A549 (cell line): ENCODE measurements around the gene MAP4K2. TPM values are rescaled to one million over a fixed set of nuclear protein-coding genes. Genes with fewer than 3 reads are reported as not detected.

Experiments used
- ATAC-seq, 2 experiments: fragments of 200-7000 bp in 1 of 2; fragments of >200 bp in 1 of 2; cut with Nextera tagmentation in 1 of 2; cut with Tn5 transposase in 1 of 2; 3 replicates each; pipeline versions ENCODE4 v1.8.0 to v1.9.1; 2018 to 2020; ENCODE audit warnings: mild to moderate bottlenecking in 1 of 2, moderate library complexity in 1 of 2
- CTCF ChIA-PET: fragments of 300-600 bp; sonication (Branson Sonifier 250); formaldehyde crosslinking; extraction: SDS; loops from one replicate; lab custom pipeline; 2021; ENCODE audit warnings: antibody characterized with exemption, inconsistent platforms; lab: Yijun Ruan, JAX
- POLR2A ChIA-PET: fragments of 350-600 bp; formaldehyde crosslinking; extraction: SDS; loops from one replicate; lab custom pipeline; 2021; ENCODE audit warnings: antibody characterized with exemption, inconsistent platforms; lab: Yijun Ruan, JAX
- DNase-seq, 2 experiments: peaks; one replicate each; pipeline versions ENCODE4 v3.0.0 to v3.0.0-alpha.2; 2011 to 2016; ENCODE audit warnings: low read depth in 1 of 2, low spot score in 1 of 2
- FAIRE-seq: peaks from 2 replicates; lab custom pipeline; 2011; peaks lifted over from hg19 to GRCh38; lab: Jason Lieb, UNC
- H3K27ac ChIP-seq, 2 experiments: fragments of >200 bp; sonication (Bioruptor Twin); formaldehyde crosslinking; 3 replicates each; pipeline ENCODE4 v1.5.1; 2016 to 2017
- H3K4me1 ChIP-seq: fragments of >200 bp; sonication (Bioruptor Twin); formaldehyde crosslinking; 3 replicates; pipeline ENCODE4 v1.6.1; 2016
- H3K4me2 ChIP-seq: fragments of >200 bp; sonication (Bioruptor Twin); formaldehyde crosslinking; 3 replicates; pipeline ENCODE4 v1.6.1; 2016
- H3K4me3 ChIP-seq: fragments of >200 bp; sonication (Bioruptor Twin); formaldehyde crosslinking; 3 replicates; pipeline ENCODE4 v1.5.1; 2016
- H3K9me3 ChIP-seq: fragments of >200 bp; sonication (Bioruptor Twin); formaldehyde crosslinking; 3 replicates; pipeline ENCODE4 v1.6.1; 2016
- BHLHE40 ChIP-seq: IDR thresholded peaks from 2 replicates; pipeline ENCODE4 v1.6.1; 2012; ENCODE audit warnings: low read depth, low read length, inconsistent platforms
- CBX2 ChIP-seq: fragments of 200-600 bp; sonication (generic); IDR thresholded peaks from 2 replicates; pipeline ENCODE4 v1.6.1; 2016; ENCODE audit warnings: low read depth, mild to moderate bottlenecking, borderline replicate concordance
- GATA3 ChIP-seq: IDR thresholded peaks from 2 replicates; pipeline ENCODE4 v1.6.1; 2012; ENCODE audit warnings: borderline replicate concordance
- HDAC2 ChIP-seq: fragments of 200-600 bp; sonication (generic); IDR thresholded peaks from 2 replicates; pipeline ENCODE4 v1.6.1; 2016
- HEYL ChIP-seq: fragments of 250-450 bp; sonication (Bioruptor Pico); IDR thresholded peaks from 2 replicates; pipeline ENCODE4 v1.8.0; 2021; ENCODE audit warnings: mild to moderate bottlenecking, moderate library complexity
- HOXA7 ChIP-seq: fragments of 250-450 bp; sonication (Bioruptor Pico); IDR thresholded peaks from 2 replicates; pipeline ENCODE4 v1.5.0; 2020; ENCODE audit warnings: mild to moderate bottlenecking, moderate library complexity
- JUN ChIP-seq, 2 experiments: fragments of >200 bp; sonication (Bioruptor Twin); formaldehyde crosslinking; IDR thresholded peaks; 2 replicates in 1 of 2; 3 replicates in 1 of 2; pipeline ENCODE4 v1.6.1; 2016 to 2017
- JUNB ChIP-seq: fragments of >200 bp; sonication (Bioruptor Twin); formaldehyde crosslinking; IDR thresholded peaks from 2 replicates; pipeline ENCODE4 v1.6.1; 2016
- KDM5A ChIP-seq: fragments of 200-600 bp; sonication (generic); IDR thresholded peaks from 2 replicates; pipeline ENCODE4 v1.6.1; 2016; ENCODE audit warnings: antibody characterized with exemption, mild to moderate bottlenecking
- MAFK ChIP-seq: fragments of 450-650 bp; IDR thresholded peaks from 2 replicates; pipeline ENCODE4 v1.6.1; 2014; ENCODE audit not compliant: partially characterized antibody
- NFE2L2 ChIP-seq: fragments of 150-350 bp; conservative IDR thresholded peaks from 2 replicates; pipeline ENCODE4 v1.6.1; 2014; ENCODE audit warnings: low read length
- NPAS2 ChIP-seq: fragments of 250-450 bp; sonication (Bioruptor Pico); IDR thresholded peaks from 2 replicates; pipeline ENCODE4 v1.8.0; 2022; ENCODE audit warnings: mild to moderate bottlenecking, moderate library complexity, borderline replicate concordance
- POLR2A ChIP-seq: IDR thresholded peaks from 2 replicates; pipeline ENCODE4 v1.6.1; 2012; ENCODE audit warnings: mild to moderate bottlenecking, low read length
- POLR2AphosphoS2 ChIP-seq: conservative IDR thresholded peaks from 2 replicates; pipeline ENCODE4 v1.6.1; 2012; ENCODE audit warnings: low read length, improper control_type of control experiment, inconsistent platforms
- RARB ChIP-seq: fragments of 250-450 bp; sonication (Bioruptor Pico); IDR thresholded peaks from 2 replicates; pipeline ENCODE4 v1.8.0; 2021; ENCODE audit warnings: mild to moderate bottlenecking, moderate library complexity
- RFX5 ChIP-seq: fragments of 450-650 bp; IDR thresholded peaks from 2 replicates; pipeline ENCODE4 v1.7.1; 2014; ENCODE audit warnings: antibody characterized with exemption, mild to moderate bottlenecking, moderate library complexity
- SMC3 ChIP-seq: fragments of >200 bp; sonication (Bioruptor Twin); formaldehyde crosslinking; IDR thresholded peaks from 3 replicates; pipeline ENCODE4 v1.6.1; 2018; ENCODE audit warnings: inconsistent platforms
- TFCP2L1 ChIP-seq: fragments of 250-450 bp; sonication (Bioruptor Pico); IDR thresholded peaks from 2 replicates; pipeline ENCODE4 v1.5.0; 2021; ENCODE audit warnings: mild to moderate bottlenecking
- ZSCAN20 ChIP-seq: fragments of 250-450 bp; sonication (Bioruptor Pico); IDR thresholded peaks from 2 replicates; pipeline ENCODE4 v1.8.0; 2022; ENCODE audit warnings: mild to moderate bottlenecking, moderate library complexity
- WGBS: methylation state at CpG from one replicate; pipeline ENCODE4 v1.1.6; 2017; ENCODE audit errors: missing lambda C conversion rate; 5-methylcytosine and 5-hydroxymethylcytosine counted together
- polyA plus RNA-seq, 4 experiments: library from polyadenylated mRNA; depleted of rRNA in 3 of 4; stranded (reverse); fragments of >200 nt; fragmentation: RNase III in 1 of 4; extraction: RNeasy Plus Mini Kit Qiagen cat#74134 plus additional on column Dnase treatment in 1 of 4; gene quantifications; 2 replicates in 3 of 4; 3 replicates in 1 of 4; pipeline ENCODE4 v1.2.3, GENCODE V29; 2011 to 2017
- TF ChIP-seq, protein P1 (sequence below): fragments of 150-350 bp; IDR thresholded peaks from 2 replicates; pipeline ENCODE4 v1.6.1; 2014; ENCODE audit warnings: low read depth, mild to moderate bottlenecking, low read length
- TF ChIP-seq, protein P2 (sequence below): fragments of 450-650 bp; IDR thresholded peaks from 2 replicates; pipeline ENCODE4 v1.6.1; 2014; ENCODE audit warnings: antibody characterized with exemption
- TF ChIP-seq, protein P3 (sequence below): fragments of 250-450 bp; sonication (Bioruptor Pico); IDR thresholded peaks from 2 replicates; pipeline ENCODE4 v1.5.0; 2020; ENCODE audit warnings: low read depth, mild to moderate bottlenecking, moderate library complexity
- TF ChIP-seq, protein P4 (sequence below): fragments of >200 bp; sonication (Bioruptor Twin); formaldehyde crosslinking; IDR thresholded peaks from 3 replicates; pipeline ENCODE4 v1.6.1; 2016

Gene MAP4K2
- polyA plus RNA-seq, 2 of the 4 experiments (the other 2 are of a cell fraction) = 9.4 to 9.9 TPM

DNA sequence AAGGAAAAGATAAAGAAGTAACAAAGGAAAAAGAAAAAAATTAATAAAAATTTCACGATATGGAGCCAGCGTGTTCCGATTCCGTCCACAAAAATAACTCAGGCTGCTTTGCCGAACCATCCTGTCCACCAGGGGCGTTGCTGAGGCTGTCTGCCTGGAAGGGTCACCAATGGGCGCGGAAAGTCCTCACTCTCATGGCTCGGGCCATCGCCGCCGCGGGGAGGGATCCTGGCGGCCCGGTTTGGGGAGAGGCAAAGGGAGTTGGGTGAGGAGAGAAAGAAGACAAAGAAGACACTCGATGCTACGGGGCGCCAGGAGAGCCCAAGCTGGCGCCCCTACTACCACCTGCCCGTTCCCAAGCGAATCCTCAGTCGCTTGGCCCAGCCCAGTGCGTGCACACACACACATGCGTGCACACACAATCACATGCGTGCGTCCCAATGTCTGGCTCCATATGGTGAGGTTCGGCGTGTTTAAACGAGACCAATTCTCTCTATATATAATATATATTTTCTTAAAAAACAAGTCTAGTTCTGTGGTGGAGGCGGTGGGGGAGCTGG lies 37.6 kb downstream of the MAP4K2 start:
- no peak for DNase-seq
- ChIA-PET CTCF (interaction anchor here (0.7 to 7.1 kb wide), 4 partner anchors 11 to 27 kb away, joined by 3 to 73 read pairs (median 4); partner anchors contain the start of genes RASGRP2 and SF1), POLR2A (no interaction called here)
- no peak overlapping the region for H3K4me2 ChIP-seq
- 91% methylated on average over 30 of the region's 30 CpGs for WGBS
- peaks cover 5% of the 10 kb centered on the region; the same call in 1 of the 3 replicates for H3K4me1 ChIP-seq
- no peak for FAIRE-seq
- no peak overlapping the region for H3K4me3 ChIP-seq
- ATAC-seq = no peak
- TF ChIP-seq HEYL (CRISPR knock-in tag) (no peak), CBX2 (no peak), HDAC2 (no peak), POLR2AphosphoS2 (no peak), HOXA7 (no peak), KDM5A (no peak), MAFK (no peak), BHLHE40 (no peak), JUN (IDR thresholded peaks at IDR 0.05) (no peak)
- TF ChIP-seq, protein P1, sequence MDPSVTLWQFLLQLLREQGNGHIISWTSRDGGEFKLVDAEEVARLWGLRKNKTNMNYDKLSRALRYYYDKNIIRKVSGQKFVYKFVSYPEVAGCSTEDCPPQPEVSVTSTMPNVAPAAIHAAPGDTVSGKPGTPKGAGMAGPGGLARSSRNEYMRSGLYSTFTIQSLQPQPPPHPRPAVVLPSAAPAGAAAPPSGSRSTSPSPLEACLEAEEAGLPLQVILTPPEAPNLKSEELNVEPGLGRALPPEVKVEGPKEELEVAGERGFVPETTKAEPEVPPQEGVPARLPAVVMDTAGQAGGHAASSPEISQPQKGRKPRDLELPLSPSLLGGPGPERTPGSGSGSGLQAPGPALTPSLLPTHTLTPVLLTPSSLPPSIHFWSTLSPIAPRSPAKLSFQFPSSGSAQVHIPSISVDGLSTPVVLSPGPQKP = no peak
- no peaks in the 10 kb centered on the region for H3K9me3 ChIP-seq
- H3K27ac ChIP-seq = no peak overlapping the region

DNA sequence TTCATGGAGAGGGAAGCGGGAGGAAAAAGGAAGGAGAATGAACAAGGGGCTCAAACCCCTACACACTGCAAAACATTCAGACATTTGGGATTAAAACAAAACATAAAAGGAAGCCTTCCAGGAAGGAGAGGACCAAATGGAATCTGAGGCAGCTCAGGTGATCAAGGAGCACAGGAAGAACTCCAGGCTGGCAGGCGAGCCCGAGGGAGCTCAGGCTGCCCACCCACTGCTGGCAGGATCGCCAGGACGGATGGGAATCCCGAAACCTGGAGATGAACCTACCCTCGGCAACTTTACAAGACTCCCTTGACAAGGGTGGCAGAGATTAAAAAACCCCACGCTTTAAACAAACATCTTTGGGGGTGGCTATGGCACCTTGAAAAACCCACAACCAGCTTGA lies 38.3 kb downstream of the MAP4K2 start:
- Histone ChIP-seq H3K4me2 (no peak overlapping the region), H3K27ac (no peak overlapping the region), H3K4me3 (no peak overlapping the region), H3K4me1 (peaks cover 5% of the 10 kb centered on the region; the same call in 1 of the 3 replicates), H3K9me3 (no peaks in the 10 kb centered on the region)
- FAIRE-seq = no peak
- TF ChIP-seq RARB (CRISPR knock-in tag) = no peak
- TF ChIP-seq, protein P2, sequence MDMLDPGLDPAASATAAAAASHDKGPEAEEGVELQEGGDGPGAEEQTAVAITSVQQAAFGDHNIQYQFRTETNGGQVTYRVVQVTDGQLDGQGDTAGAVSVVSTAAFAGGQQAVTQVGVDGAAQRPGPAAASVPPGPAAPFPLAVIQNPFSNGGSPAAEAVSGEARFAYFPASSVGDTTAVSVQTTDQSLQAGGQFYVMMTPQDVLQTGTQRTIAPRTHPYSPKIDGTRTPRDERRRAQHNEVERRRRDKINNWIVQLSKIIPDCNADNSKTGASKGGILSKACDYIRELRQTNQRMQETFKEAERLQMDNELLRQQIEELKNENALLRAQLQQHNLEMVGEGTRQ = no peak
- no peak for TF ChIP-seq TFCP2L1 (CRISPR knock-in tag)
- no peak for TF ChIP-seq NFE2L2
- no peak for TF ChIP-seq ZSCAN20
- no peak for TF ChIP-seq JUNB
- TF ChIP-seq, protein P3, sequence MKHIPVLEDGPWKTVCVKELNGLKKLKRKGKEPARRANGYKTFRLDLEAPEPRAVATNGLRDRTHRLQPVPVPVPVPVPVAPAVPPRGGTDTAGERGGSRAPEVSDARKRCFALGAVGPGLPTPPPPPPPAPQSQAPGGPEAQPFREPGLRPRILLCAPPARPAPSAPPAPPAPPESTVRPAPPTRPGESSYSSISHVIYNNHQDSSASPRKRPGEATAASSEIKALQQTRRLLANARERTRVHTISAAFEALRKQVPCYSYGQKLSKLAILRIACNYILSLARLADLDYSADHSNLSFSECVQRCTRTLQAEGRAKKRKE (CRISPR knock-in tag) = no peak
- TF ChIP-seq SMC3 = no peak
- TF ChIP-seq, protein P4, sequence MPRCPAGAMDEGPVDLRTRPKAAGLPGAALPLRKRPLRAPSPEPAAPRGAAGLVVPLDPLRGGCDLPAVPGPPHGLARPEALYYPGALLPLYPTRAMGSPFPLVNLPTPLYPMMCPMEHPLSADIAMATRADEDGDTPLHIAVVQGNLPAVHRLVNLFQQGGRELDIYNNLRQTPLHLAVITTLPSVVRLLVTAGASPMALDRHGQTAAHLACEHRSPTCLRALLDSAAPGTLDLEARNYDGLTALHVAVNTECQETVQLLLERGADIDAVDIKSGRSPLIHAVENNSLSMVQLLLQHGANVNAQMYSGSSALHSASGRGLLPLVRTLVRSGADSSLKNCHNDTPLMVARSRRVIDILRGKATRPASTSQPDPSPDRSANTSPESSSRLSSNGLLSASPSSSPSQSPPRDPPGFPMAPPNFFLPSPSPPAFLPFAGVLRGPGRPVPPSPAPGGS = no peak
- no peak for TF ChIP-seq NPAS2 (CRISPR knock-in tag)
- TF ChIP-seq RFX5 = no peak
- TF ChIP-seq MAFK = no peak
- no peak for TF ChIP-seq GATA3
- TF ChIP-seq CBX2 = no peak
- no peak for TF ChIP-seq POLR2A
- WGBS = 94% methylated on average over 8 of the region's 8 CpGs
- ChIA-PET POLR2A (no interaction called here), CTCF (interaction anchor here (0.7 to 7.1 kb wide), 5 partner anchors 12 to 21 kb away, joined by 3 to 73 read pairs (median 4); partner anchors contain the start of genes RASGRP2 and SF1)
- ATAC-seq = no peak
- DNase-seq = no peak
